Measurements from ENCODE around the gene ZNF581.

ZNF581 gene

DNA sequence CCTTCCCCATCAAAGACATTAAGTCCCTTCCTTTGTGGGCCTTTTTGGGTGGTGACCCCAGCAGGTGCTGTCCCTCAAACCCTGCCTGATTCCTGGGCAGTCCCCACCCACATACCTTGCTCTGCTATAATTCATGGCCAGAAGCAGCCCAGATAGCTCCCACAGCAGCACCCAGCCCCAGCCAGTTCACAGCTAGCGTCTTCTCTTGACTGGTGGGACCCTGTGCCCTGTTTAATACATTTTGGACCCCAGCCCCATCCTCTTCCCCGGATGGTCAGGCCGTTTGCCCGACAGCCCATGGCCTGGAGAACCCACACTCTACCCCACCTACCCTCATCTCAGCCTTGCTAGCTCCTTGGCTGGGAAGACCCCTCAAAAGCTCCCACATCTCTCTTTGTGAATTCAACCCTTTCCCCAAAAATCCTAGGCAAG is 6.7 kb downstream of the ZNF581 start:
- DNase-seq = no peak

DNA sequence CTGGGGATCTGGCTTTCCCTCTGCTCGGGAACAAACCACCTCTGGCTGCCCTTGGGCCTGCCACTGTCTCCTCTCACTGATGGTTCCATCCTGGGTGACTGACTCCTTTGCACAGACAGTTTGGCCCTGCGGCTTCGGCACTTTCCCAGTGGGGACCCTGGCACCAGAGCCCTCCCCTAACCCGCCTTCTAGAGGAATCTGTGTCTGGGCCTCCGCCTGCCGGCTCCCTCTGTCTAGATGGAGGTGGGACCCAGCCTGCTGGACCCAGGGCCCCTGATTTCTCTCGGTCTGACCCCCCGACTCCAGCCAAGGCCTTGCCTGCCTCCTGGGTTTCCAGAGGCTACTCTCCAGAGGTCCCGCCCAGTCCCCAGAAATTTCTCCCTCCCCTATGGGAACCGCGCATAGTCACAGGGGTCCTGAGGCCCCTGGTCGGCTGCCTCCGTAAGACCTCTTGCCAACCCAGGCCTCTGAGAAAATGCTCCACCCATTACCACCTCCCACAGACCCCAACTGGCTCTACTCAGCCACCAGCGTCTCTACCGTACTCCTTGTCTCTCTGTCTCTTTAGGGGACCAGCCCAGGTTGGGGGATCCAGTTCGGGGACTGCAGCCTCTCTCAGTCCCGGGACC is 7.3 kb downstream of the ZNF581 start:
- no peak for DNase-seq

DNA sequence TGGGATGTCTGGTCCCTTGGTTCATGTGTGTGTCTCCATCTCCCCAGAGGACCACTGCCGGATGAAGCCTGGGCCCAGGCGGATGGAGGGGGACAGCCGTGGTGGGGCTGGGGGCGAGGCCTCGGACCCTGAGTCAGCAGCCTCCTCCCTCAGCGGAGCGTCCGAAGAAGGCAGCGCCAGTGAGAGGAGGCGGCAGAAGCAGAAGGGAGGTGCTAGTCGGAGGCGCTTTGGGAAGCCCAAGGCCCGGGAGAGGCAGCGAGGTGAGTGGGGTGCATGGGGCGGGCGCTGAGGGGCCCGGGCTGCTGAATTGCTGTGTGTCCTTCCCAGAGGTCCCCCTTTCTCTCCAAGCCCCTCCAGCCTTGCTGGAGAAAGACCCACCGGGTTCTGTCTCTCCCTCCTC is 7.8 kb downstream of the ZNF581 start:
- DNase-seq = no peak

- no peak for DNase-seq
Measured at GRCh38 chr19:55652311-55653128, 9.1 kb downstream of the ZNF581 start.

DNA sequence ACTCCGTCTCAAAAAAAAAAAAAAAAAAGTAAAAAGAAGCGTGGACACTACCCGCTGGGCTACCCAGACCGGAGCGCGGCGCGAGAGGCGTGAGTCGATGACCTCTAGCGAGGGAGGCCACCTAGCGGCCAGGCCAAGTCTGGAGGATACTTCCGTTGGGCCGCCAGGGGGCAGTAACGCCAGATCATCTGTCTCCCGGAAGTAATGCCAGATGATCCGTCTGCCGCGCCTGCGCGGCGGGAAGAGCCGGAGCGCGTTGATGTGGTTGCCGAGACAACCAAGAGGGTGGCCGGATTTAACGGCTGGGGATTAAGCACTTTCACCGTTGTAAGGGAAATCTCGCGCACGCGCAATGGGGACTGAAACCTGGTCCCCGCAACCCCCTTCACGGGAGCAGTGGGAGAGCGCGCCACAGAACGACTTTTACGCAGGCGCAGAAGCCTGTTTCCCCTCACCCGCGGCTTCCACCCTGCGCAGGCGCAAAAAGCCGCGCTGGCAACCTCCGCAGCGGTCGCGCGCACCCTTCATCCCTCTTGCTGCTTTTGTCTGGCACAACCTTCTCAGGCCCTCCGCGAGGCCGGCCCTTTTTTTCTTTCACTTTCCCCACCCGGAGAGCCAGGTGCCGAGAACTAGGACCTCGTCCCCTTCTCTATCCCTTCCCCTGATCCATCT is 10.3 kb downstream of the ZNF581 start:
- DNase-seq = peak; percentile 98

- DNase-seq = peak; percentile 99
Measured at GRCh38 chr19:55654323-55654867, 10.9 kb downstream of the ZNF581 start.

GRCh38 chr19:55654868-55655647 is 11.6 kb downstream of the ZNF581 start, which contains the start of gene U2AF2:
Gene U2AF2, plus strand, starts transcription at chr19:55655035. Its CDS starts 70 bp downstream, at chr19:55655105.
- DNase-seq = peak; percentile 95

DNA sequence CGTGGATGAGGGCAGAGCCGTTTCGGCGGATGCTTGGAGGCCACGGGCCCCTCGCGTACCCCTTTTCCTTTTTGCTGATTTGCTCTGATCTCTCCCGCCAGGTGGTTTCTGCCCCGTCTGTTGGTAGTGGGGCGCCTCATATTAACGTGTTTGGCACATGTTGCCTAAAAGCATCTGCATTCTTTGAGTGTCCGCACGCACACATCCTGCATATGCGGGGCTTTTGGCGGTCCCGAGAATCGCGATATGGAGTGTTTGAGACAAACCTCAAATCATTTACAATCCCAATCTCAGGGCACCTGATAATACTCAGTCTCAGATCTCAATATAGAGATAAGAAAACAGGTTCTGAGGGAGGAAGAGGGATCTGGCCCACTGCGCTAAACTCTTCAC is 12.2 kb downstream of the ZNF581 start:
- DNase-seq = no peak

- DNase-seq = no peak
Measured at GRCh38 chr19:55656552-55656951, 13.1 kb downstream of the ZNF581 start.

DNA sequence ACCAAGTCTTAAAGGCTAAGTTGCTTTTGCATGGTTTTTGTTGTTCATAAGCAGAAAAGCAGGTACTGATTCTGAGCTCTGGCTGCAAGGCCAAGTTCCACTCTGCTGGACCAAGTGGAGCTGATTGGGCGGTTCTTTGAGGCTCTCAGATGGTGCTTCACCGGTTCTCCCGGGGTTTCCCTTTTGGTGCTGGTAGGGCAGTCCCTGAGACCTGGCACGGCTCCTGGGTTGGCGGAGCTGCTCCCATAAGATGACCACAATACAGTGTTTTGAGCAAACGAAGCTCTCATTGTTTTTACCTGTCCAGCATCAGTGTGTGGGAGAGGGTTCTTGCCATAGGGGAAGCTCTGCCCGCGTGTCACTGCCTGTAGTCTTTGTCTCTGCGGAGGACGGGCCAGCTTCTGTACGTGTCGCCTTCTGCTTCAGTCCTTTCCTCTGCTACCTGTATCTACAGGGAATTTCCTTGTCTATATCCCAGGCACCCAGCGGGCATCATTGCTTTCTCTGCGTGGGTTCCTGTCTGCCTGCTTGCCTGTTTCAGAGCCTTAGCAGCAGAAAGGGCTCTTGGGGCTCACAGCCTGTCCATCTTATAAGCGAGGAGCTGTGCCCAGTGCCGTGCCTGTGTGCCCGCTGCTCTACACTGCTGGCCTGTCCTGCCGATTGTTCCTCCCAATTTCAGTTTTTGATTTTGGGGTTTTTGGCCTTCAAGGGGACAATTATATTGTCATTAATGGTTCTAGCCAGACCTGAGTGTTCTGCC is 13.7 kb downstream of the ZNF581 start:
- peak; percentile 31 for DNase-seq

- DNase-seq = no peak
Measured at GRCh38 chr19:55658846-55659459, 15.5 kb downstream of the ZNF581 start.

- no peak for DNase-seq
Measured at GRCh38 chr19:55659822-55660221, 16.4 kb downstream of the ZNF581 start.

DNA sequence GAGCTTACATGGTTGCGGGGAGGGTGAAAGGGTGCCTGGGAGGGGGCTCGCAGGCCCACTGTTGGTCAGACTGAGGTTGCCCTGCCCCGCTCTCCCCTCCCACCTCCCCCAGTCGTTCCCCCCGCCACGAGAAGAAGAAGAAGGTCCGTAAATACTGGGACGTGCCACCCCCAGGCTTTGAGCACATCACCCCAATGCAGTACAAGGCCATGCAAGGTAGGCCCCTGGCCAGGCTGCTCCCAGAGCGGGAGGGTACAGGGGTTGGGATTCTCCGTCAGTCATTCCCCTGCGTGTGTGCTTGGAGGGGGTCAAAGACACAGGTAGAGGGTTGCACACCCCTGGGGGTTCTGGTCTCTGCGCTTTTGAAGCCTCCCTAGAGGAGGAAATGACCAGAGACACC is 17.0 kb downstream of the ZNF581 start:
- DNase-seq = no peak

GRCh38 chr19:55660991-55661390 is 17.5 kb downstream of the ZNF581 start:
- no peak for DNase-seq

GRCh38 chr19:55661826-55662225 is 18.4 kb downstream of the ZNF581 start:
- DNase-seq = no peak

GRCh38 chr19:55663846-55664536 is 20.5 kb downstream of the ZNF581 start:
- no peak for DNase-seq

DNA sequence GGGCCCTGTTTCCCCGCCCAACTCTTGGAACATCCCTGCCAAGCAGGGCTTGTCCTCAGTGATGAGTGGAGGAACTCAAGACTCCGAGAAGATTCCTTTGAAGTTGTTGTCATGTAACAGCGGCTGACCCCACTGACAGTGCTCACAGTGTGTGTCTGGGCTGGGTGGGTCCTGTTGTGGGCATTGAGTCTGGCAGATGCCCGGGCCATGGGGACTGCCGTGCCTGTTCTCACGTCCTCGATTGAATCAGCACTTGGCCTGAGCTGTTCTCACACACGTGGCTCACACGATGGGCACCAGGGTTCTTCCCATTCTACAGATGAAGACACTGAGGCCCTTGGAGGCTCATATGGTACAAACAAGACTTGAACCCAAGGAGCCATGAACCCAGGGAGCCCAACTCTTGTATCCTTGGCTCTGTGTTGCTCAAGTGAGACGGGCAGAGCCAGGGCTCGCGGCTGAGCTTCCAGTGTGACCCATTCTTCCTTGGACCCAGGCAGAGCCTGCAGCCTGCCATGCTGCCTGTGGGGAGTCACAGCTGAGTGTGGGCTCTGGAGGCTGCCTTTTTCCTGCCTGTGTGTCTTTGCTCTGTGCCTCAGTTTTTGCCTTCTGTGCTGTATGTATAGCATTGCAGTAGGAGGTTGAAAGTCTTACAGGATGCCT is 23.0 kb downstream of the ZNF581 start:
- no peak for DNase-seq

- DNase-seq = no peak
Measured at GRCh38 chr19:55667006-55667381, 23.5 kb downstream of the ZNF581 start.

DNA sequence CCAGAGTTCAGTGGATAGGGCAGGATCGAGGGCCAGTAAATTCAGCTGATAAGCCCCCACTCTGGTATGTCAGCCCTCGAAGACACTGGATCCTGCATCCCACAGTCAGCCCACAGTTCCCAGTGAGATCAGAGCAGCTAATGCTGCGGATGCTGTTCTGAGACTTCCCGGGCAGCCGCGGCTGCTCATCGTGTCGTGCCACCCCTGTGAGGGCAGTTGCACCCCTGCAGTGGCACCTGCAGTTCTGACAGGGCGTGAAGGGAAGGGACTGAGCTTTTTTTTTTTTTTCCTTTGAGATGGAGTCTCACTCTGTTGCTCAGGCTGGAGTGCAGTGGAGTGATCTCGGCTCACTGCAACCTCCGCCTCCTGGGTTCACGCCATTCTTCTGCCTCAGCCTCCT is 24.1 kb downstream of the ZNF581 start:
- DNase-seq = no peak

DNA sequence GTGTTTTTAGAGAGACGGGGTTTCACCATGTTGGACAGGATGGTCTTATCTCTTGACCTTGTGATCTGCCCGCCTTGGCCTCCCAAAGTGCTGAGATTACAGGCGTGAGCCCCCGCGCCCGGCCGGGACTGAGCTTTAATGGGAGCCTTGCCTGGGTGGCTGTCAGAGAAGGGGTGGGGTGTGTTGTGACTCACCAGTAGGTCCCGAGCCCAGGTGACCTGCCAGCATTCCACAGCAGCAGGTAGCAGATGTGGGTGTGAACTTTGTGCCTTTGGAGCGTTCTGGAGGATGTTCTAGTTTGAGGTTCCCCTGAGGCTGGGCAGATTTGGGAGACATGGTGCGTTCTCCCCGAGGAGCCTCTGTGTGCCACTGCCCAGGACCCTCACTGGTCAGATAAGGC is 24.5 kb downstream of the ZNF581 start:
- DNase-seq = no peak
